ENCODE data around the gene NCAM1.
A peak's percentile ranks its signal among the peaks of the same experiment; 100 is the strongest.

NCAM1 gene

GRCh38 chr11:113251281-113251680, 290.1 kb downstream of the NCAM1 start:
- no peak for DNase-seq (ENCODE audit: low spot score)

GRCh38 chr11:113253406-113253805, 292.2 kb downstream of the NCAM1 start:
- no peak for DNase-seq (ENCODE audit: low spot score)

- DNase-seq (ENCODE audit: low spot score), result no peak
These were observed 293.9 kb downstream of the NCAM1 start for GRCh38 chr11:113255096-113255495.

- DNase-seq (ENCODE audit: low spot score), result no peak
These were observed 294.5 kb downstream of the NCAM1 start for GRCh38 chr11:113255741-113256140.

GRCh38 chr11:113256431-113257202, 295.4 kb downstream of the NCAM1 start:
- DNase-seq (ENCODE audit: low spot score), result no peak

GRCh38 chr11:113260096-113260425, 298.8 kb downstream of the NCAM1 start:
- no peak for DNase-seq (ENCODE audit: low spot score)

- no peak for DNase-seq (ENCODE audit: low spot score)
These were observed 299.3 kb downstream of the NCAM1 start for GRCh38 chr11:113260541-113260940.

GRCh38 chr11:113261709-113262475, 300.7 kb downstream of the NCAM1 start:
- peak; percentile 22 for DNase-seq (ENCODE audit: low spot score)

- no peak for DNase-seq (ENCODE audit: low spot score)
These were observed 301.4 kb downstream of the NCAM1 start for GRCh38 chr11:113262594-113262993.

- DNase-seq (ENCODE audit: low spot score), result no peak
These were observed 302.4 kb downstream of the NCAM1 start for GRCh38 chr11:113263458-113264259.

- DNase-seq (ENCODE audit: low spot score), result no peak
These were observed 304.1 kb downstream of the NCAM1 start for GRCh38 chr11:113265362-113265761.

- no peak for DNase-seq (ENCODE audit: low spot score)
These were observed 306.3 kb downstream of the NCAM1 start for GRCh38 chr11:113267493-113267892.

- no peak for DNase-seq (ENCODE audit: low spot score)
These were observed 307.9 kb downstream of the NCAM1 start for GRCh38 chr11:113269096-113269495.

- no peak for DNase-seq (ENCODE audit: low spot score)
These were observed 308.4 kb downstream of the NCAM1 start for GRCh38 chr11:113269636-113270035.

GRCh38 chr11:113270080-113270479, 308.9 kb downstream of the NCAM1 start:
- DNase-seq (ENCODE audit: low spot score), result no peak

GRCh38 chr11:113271551-113272245, 310.5 kb downstream of the NCAM1 start:
- DNase-seq (ENCODE audit: low spot score), result no peak

GRCh38 chr11:113272281-113272680, 311.1 kb downstream of the NCAM1 start:
- no peak for DNase-seq (ENCODE audit: low spot score)

- no peak for DNase-seq (ENCODE audit: low spot score)
These were observed 311.9 kb downstream of the NCAM1 start for GRCh38 chr11:113272927-113273615.

- no peak for DNase-seq (ENCODE audit: low spot score)
These were observed 312.5 kb downstream of the NCAM1 start for GRCh38 chr11:113273720-113274119.

- no peak for DNase-seq (ENCODE audit: low spot score)
These were observed 313.7 kb downstream of the NCAM1 start for GRCh38 chr11:113274713-113275582.

Measured in cerebellar cortex (tissue), 1 donor.